ENCODE results near the gene ADGRA1.

- TF ChIP-seq CTCF (conservative IDR thresholded peaks at IDR 0.05; ENCODE audit: low read length) = no peak
- no peak for TF ChIP-seq EZH2phosphoT487 (IDR thresholded peaks at IDR 0.05; ENCODE audit: borderline replicate concordance, low read depth, low read length)
Observed at GRCh38 chr10:133169173-133169947, 81.6 kb downstream of the ADGRA1 start.
